IMR-90 (cell line): Measurements from ENCODE around the gene ZNF548. TPM values are rescaled to one million over a fixed set of nuclear protein-coding genes. Genes with fewer than 3 reads are reported as not detected.

Experiments used
- ATAC-seq: fragments of 200-7000 bp; cut with Tn5 transposase; 2 replicates; pipeline ENCODE4 v1.9.1; 2020; ENCODE audit warnings: low read depth, mild to moderate bottlenecking, moderate library complexity
- BruUV-seq: library from RNA; stranded (reverse); fragments of 400-500 nt; replicated peaks from 2 replicates; lab custom pipeline; 2021; lab: Mats Ljungman, UMichigan
- CTCF ChIA-PET: fragments of 300-600 bp; formaldehyde crosslinking; extraction: SDS; loops from one replicate; lab custom pipeline; 2021; ENCODE audit warnings: antibody characterized with exemption; lab: Yijun Ruan, JAX
- POLR2A ChIA-PET: fragments of 300-600 bp; sonication (Branson Sonifier 250); formaldehyde crosslinking; loops from one replicate; lab custom pipeline; 2022; ENCODE audit warnings: antibody characterized with exemption; ENCODE audit not compliant: unreplicated experiment; lab: Charles Lee
- DNase-seq: peaks from one replicate; pipeline ENCODE4 v3.0.0; 2013
- H2AFZ ChIP-seq: replicated peaks from 2 replicates; pipeline ENCODE3; 2013; ENCODE audit warnings: low read length, mild to moderate bottlenecking; ENCODE audit not compliant: poor library complexity
- H2AK5ac ChIP-seq: 2 replicates; pipeline ENCODE4 v1.6.1; 2013; ENCODE audit warnings: low read depth, low read length, inconsistent platforms
- H2AK9ac ChIP-seq: replicated peaks from 2 replicates; pipeline ENCODE3; 2013; ENCODE audit warnings: mild to moderate bottlenecking, low read depth, low read length, moderate library complexity; ENCODE audit not compliant: poor library complexity
- H2BK120ac ChIP-seq: 2 replicates; pipeline ENCODE4 v1.6.1; 2013; ENCODE audit warnings: low read depth, low read length, inconsistent platforms
- H2BK15ac ChIP-seq: 3 replicates; pipeline ENCODE4 v1.6.1; 2013; ENCODE audit warnings: low read depth, low read length, inconsistent platforms
- H2BK20ac ChIP-seq: 2 replicates; pipeline ENCODE4 v1.6.1; 2013; ENCODE audit warnings: low read depth, mild to moderate bottlenecking, inconsistent platforms, low read length, moderate library complexity
- H2BK5ac ChIP-seq: 2 replicates; pipeline ENCODE4 v1.6.1; 2013; ENCODE audit warnings: mild to moderate bottlenecking, low read depth, low read length, inconsistent platforms; ENCODE audit not compliant: poor library complexity, severe bottlenecking
- H3K14ac ChIP-seq: replicated peaks from 2 replicates; pipeline ENCODE4 v1.6.1; 2013; ENCODE audit warnings: low read depth, low read length, inconsistent platforms
- H3K18ac ChIP-seq: 2 replicates; pipeline ENCODE4 v1.6.1; 2013; ENCODE audit warnings: low read depth, low read length, control low read depth
- H3K23ac ChIP-seq: 2 replicates; pipeline ENCODE4 v1.6.1; 2013; ENCODE audit warnings: low read depth, low read length, inconsistent platforms
- H3K27ac ChIP-seq: 2 replicates; pipeline ENCODE4 v1.5.1; 2013; ENCODE audit warnings: mild to moderate bottlenecking, control low read depth, low read length; ENCODE audit not compliant: insufficient read depth
- H3K27me3 ChIP-seq: 2 replicates; pipeline ENCODE4 v1.6.1; 2013; ENCODE audit warnings: low read length; ENCODE audit not compliant: control insufficient read depth, insufficient read depth
- H3K36me3 ChIP-seq: 2 replicates; pipeline ENCODE4 v1.6.1; 2013; ENCODE audit warnings: low read length, mixed read lengths; ENCODE audit not compliant: control insufficient read depth, insufficient read depth
- H3K4ac ChIP-seq: 2 replicates; pipeline ENCODE4 v1.6.1; 2013; ENCODE audit warnings: low read depth, low read length, inconsistent platforms
- H3K4me1 ChIP-seq: 2 replicates; pipeline ENCODE4 v1.6.1; 2013; ENCODE audit warnings: low read length, mixed read lengths; ENCODE audit not compliant: control insufficient read depth, insufficient read depth
- H3K4me2 ChIP-seq: 2 replicates; pipeline ENCODE4 v1.6.1; 2013; ENCODE audit warnings: low read depth, mild to moderate bottlenecking, control low read depth, low read length, moderate library complexity
- H3K4me3 ChIP-seq: 2 replicates; pipeline ENCODE4 v1.5.1; 2013; ENCODE audit warnings: low read depth, mild to moderate bottlenecking, control low read depth, low read length, moderate library complexity; ENCODE audit not compliant: insufficient read depth
- H3K56ac ChIP-seq: 2 replicates; pipeline ENCODE4 v1.6.1; 2013; ENCODE audit warnings: low read length, inconsistent platforms; ENCODE audit not compliant: insufficient read depth; ENCODE audit errors: extremely low read depth
- H3K79me1 ChIP-seq, 2 experiments: 2 replicates each; pipeline ENCODE4 v1.6.1; 2013; ENCODE audit warnings: low read length in 2 of 2, inconsistent platforms in 1 of 2, low read depth in 1 of 2
- H3K9ac ChIP-seq: 2 replicates; pipeline ENCODE4 v1.6.1; 2013; ENCODE audit warnings: low read depth, low read length, control low read depth
- H3K9me1 ChIP-seq: 2 replicates; pipeline ENCODE4 v1.6.1; 2013; ENCODE audit warnings: low read length, inconsistent platforms; ENCODE audit not compliant: insufficient read depth
- H3K9me3 ChIP-seq: 2 replicates; pipeline ENCODE4 v1.6.1; 2013; ENCODE audit warnings: low read length; ENCODE audit not compliant: control insufficient read depth, insufficient read depth
- H4K20me1 ChIP-seq: 2 replicates; pipeline ENCODE4 v1.6.1; 2013; ENCODE audit warnings: low read length, inconsistent platforms; ENCODE audit not compliant: insufficient read depth
- H4K5ac ChIP-seq: 2 replicates; pipeline ENCODE4 v1.6.1; 2013; ENCODE audit warnings: mild to moderate bottlenecking, low read depth, low read length, control low read depth
- H4K8ac ChIP-seq, 2 experiments: 2 replicates each; pipeline ENCODE4 v1.6.1; 2013; ENCODE audit warnings: low read depth in 2 of 2, low read length in 2 of 2, control low read depth in 1 of 2, inconsistent platforms in 1 of 2
- H4K91ac ChIP-seq: 2 replicates; pipeline ENCODE4 v1.6.1; 2013; ENCODE audit warnings: low read depth, low read length, inconsistent platforms; ENCODE audit not compliant: insufficient read depth
- FOS ChIP-seq: fragments of 150-350 bp; IDR thresholded peaks from 2 replicates; pipeline ENCODE4 v1.6.1; 2016; ENCODE audit warnings: low read depth, low read length
- MAFK ChIP-seq: IDR thresholded peaks from 2 replicates; pipeline ENCODE4 v1.6.1; 2012; ENCODE audit warnings: low read depth, low read length, improper control_type of control experiment
- MAZ ChIP-seq: IDR thresholded peaks from 2 replicates; pipeline ENCODE4 v1.6.1; 2012; ENCODE audit warnings: low read depth, mild to moderate bottlenecking, low read length, improper control_type of control experiment, moderate library complexity, borderline replicate concordance
- NFE2L2 ChIP-seq: fragments of 150-350 bp; IDR thresholded peaks from 2 replicates; pipeline ENCODE4 v1.6.1; 2016; ENCODE audit warnings: low read depth, mild to moderate bottlenecking, low read length
- RAD21 ChIP-seq: IDR thresholded peaks from 2 replicates; pipeline ENCODE4 v1.6.1; 2012; ENCODE audit warnings: low read length, improper control_type of control experiment
- RFX5 ChIP-seq: IDR thresholded peaks from 2 replicates; pipeline ENCODE4 v1.8.0; 2012; ENCODE audit warnings: low read depth, mild to moderate bottlenecking, low read length, moderate library complexity
- SMC3 ChIP-seq: fragments of 150-350 bp; IDR thresholded peaks from 2 replicates; pipeline ENCODE4 v1.6.1; 2016; ENCODE audit warnings: low read depth, mild to moderate bottlenecking, antibody characterized with exemption, low read length, moderate library complexity
- WGBS, 2 experiments: methylation state at CpG; one replicate each; pipeline versions ENCODE4 v1.1.5 to v1.1.7; 2013; ENCODE audit warnings: missing lambda C conversion rate in 2 of 2; ENCODE audit not compliant: insufficient read length in 1 of 2; ENCODE audit errors: extremely low coverage in 2 of 2; 5-methylcytosine and 5-hydroxymethylcytosine counted together
- dilution Hi-C: fragments of 300-500 bp; cut with HindIII; formaldehyde crosslinking; loops from one replicate; pipeline ENCODE4 v1.14.3; 2018; ENCODE audit warnings: low sequenced_read_pairs; ENCODE audit not compliant: unreplicated experiment
- in situ Hi-C: fragments of 300-500 bp; cut with MboI; formaldehyde crosslinking; loops from 3 replicates; pipeline ENCODE4 v1.14.3; 2019; ENCODE audit warnings: low sequenced_read_pairs, inconsistent platforms, mixed read lengths
- intact Hi-C: fragments of 100-400 bp; cut with micrococcal nuclease; formaldehyde crosslinking; loops from 2 replicates; pipeline ENCODE4 v1.10.0; 2022
- polyA plus RNA-seq, 3 experiments: library from polyadenylated mRNA; depleted of rRNA; stranded (reverse); fragments of >200 nt; gene quantifications; 2 replicates each; pipeline ENCODE4 v1.2.3, GENCODE V29; 2012; ENCODE audit warnings: low replicate concordance in 1 of 3
- total RNA-seq: library from RNA; depleted of rRNA; stranded (reverse); fragments of >200 nt; gene quantifications from 2 replicates; pipeline ENCODE4 v1.2.3, GENCODE V29; 2012
- TF ChIP-seq, protein P1 (sequence below): fragments of 150-350 bp; IDR thresholded peaks from 2 replicates; pipeline ENCODE4 v1.6.1; 2017; ENCODE audit warnings: mild to moderate bottlenecking, antibody characterized with exemption, low read length, low read depth

ZNF548 gene
- total and polyA plus RNA-seq, 2 of the 4 experiments (the other 2 are of a cell fraction) = 7.5 to 24.2 TPM

GRCh38 chr19:57342582-57342981 lies 47.1 kb upstream of the ZNF548 start:
- Histone ChIP-seq H3K4me3 (no peak overlapping the region), H3K4me2 (no peak overlapping the region), H3K14ac (no peak overlapping the region), H3K18ac (no peak overlapping the region), H4K91ac (no peak overlapping the region), H3K27me3 (no peaks in the 10 kb centered on the region), H2BK120ac (no peak overlapping the region), H2AK9ac (no peak overlapping the region), H3K4me1 (no peaks in the 10 kb centered on the region), H3K9me3 (no peaks in the 10 kb centered on the region), H4K8ac (no peak overlapping the region), H3K27ac (no peak overlapping the region), H3K9me1 (peaks cover 2% of the 10 kb centered on the region; the same call in 1 of the 2 replicates), H4K5ac (no peak overlapping the region), H3K9ac (no peak overlapping the region), H2BK5ac (no peak overlapping the region), H2BK20ac (no peak overlapping the region), H2AFZ (no peak overlapping the region), H3K56ac (no peak overlapping the region), H3K79me1 (peaks cover 0 to 4% of the 10 kb centered on the region in 2 experiments; a peak in 1 of 4 replicates), H3K4ac (no peak overlapping the region), H2BK15ac (no peak overlapping the region), H2AK5ac (no peak overlapping the region), H3K36me3 (no peaks in the 10 kb centered on the region), H4K20me1 (no peaks in the 10 kb centered on the region), H3K23ac (no peak overlapping the region)
- ChIA-PET CTCF (no interaction called here), POLR2A (no interaction called here)
- dilution Hi-C loops = no loop called here
- intact Hi-C loops = no loop called here
- TF ChIP-seq MAFK = no peak
- no peak for TF ChIP-seq RAD21
- no peak for TF ChIP-seq MAZ
- no peak for TF ChIP-seq FOS
- TF ChIP-seq, protein P1, sequence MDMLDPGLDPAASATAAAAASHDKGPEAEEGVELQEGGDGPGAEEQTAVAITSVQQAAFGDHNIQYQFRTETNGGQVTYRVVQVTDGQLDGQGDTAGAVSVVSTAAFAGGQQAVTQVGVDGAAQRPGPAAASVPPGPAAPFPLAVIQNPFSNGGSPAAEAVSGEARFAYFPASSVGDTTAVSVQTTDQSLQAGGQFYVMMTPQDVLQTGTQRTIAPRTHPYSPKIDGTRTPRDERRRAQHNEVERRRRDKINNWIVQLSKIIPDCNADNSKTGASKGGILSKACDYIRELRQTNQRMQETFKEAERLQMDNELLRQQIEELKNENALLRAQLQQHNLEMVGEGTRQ = no peak
- no peak for TF ChIP-seq SMC3
- no peak for TF ChIP-seq RFX5
- TF ChIP-seq NFE2L2 = no peak
- DNase-seq (no peak), ATAC-seq (no peak)
- WGBS, 2 experiments = no CpG with 5 or more reads among the region's 6 CpGs
- in situ Hi-C loops = no loop called here
- no TSS peak for BruUV-seq
